Measurements from ENCODE around the gene ARMH3.
A peak's percentile ranks its signal among the peaks of the same experiment; 100 is the strongest.

Gene ARMH3

GRCh38 chr10:101830322-101831168, 225.4 kb downstream of the ARMH3 start:
- DNase-seq (ENCODE audit: low read depth), result peak; percentile 82

- DNase-seq (ENCODE audit: low read depth), result no peak
Observed at GRCh38 chr10:101829561-101830315, 226.2 kb downstream of the ARMH3 start.

GRCh38 chr10:101828766-101829551, 227.0 kb downstream of the ARMH3 start:
- no peak for DNase-seq (ENCODE audit: low read depth)

- DNase-seq (ENCODE audit: low read depth), result no peak
Observed at GRCh38 chr10:101827919-101828600, 227.9 kb downstream of the ARMH3 start.

- DNase-seq (ENCODE audit: low read depth), result no peak
Observed at GRCh38 chr10:101826852-101827434, 229.0 kb downstream of the ARMH3 start.

GRCh38 chr10:101824736-101825135, 231.2 kb downstream of the ARMH3 start:
- DNase-seq (ENCODE audit: low read depth), result no peak

GRCh38 chr10:101818872-101819633, 236.9 kb downstream of the ARMH3 start:
- DNase-seq (ENCODE audit: low read depth), result no peak

- DNase-seq (ENCODE audit: low read depth), result peak; percentile 97
Observed at GRCh38 chr10:101818119-101818871, 237.7 kb downstream of the ARMH3 start, which contains the start of gene OGA. Gene OGA, minus strand, starts transcription at chr10:101818444. Its CDS starts 422 bp downstream, at chr10:101818022.

GRCh38 chr10:101817337-101818118, 238.4 kb downstream of the ARMH3 start:
- DNase-seq (ENCODE audit: low read depth), result no peak

GRCh38 chr10:101816913-101817336, 239.0 kb downstream of the ARMH3 start:
- no peak for DNase-seq (ENCODE audit: low read depth)

- DNase-seq (ENCODE audit: low read depth), result no peak
Observed at GRCh38 chr10:101816376-101816775, 239.6 kb downstream of the ARMH3 start.

- DNase-seq (ENCODE audit: low read depth), result no peak
Observed at GRCh38 chr10:101814466-101815071, 241.4 kb downstream of the ARMH3 start.

GRCh38 chr10:101812606-101813005, 243.4 kb downstream of the ARMH3 start:
- DNase-seq (ENCODE audit: low read depth), result no peak

GRCh38 chr10:101807158-101807557, 248.8 kb downstream of the ARMH3 start:
- DNase-seq (ENCODE audit: low read depth), result no peak

- DNase-seq (ENCODE audit: low read depth), result no peak
Observed at GRCh38 chr10:101803511-101803910, 252.5 kb downstream of the ARMH3 start.

- DNase-seq (ENCODE audit: low read depth), result no peak
Observed at GRCh38 chr10:101797403-101798059, 258.4 kb downstream of the ARMH3 start.

Measured in stimulated activated CD8-positive, alpha-beta memory T cell treated with anti-CD3 and anti-CD28 coated beads, Interleukin-12 subunit alpha, Interleukin-12 subunit beta, amount 100 ng/mL, for 1 hour (primary cell).